ENCODE results near the gene SPARC.
"Not testable (repeated sequence)": the region's sequence is repeated elsewhere in the genome, so short reads cannot be mapped to it uniquely, and the experiment has no call there.

SPARC gene, protein sequence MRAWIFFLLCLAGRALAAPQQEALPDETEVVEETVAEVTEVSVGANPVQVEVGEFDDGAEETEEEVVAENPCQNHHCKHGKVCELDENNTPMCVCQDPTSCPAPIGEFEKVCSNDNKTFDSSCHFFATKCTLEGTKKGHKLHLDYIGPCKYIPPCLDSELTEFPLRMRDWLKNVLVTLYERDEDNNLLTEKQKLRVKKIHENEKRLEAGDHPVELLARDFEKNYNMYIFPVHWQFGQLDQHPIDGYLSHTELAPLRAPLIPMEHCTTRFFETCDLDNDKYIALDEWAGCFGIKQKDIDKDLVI

DNA sequence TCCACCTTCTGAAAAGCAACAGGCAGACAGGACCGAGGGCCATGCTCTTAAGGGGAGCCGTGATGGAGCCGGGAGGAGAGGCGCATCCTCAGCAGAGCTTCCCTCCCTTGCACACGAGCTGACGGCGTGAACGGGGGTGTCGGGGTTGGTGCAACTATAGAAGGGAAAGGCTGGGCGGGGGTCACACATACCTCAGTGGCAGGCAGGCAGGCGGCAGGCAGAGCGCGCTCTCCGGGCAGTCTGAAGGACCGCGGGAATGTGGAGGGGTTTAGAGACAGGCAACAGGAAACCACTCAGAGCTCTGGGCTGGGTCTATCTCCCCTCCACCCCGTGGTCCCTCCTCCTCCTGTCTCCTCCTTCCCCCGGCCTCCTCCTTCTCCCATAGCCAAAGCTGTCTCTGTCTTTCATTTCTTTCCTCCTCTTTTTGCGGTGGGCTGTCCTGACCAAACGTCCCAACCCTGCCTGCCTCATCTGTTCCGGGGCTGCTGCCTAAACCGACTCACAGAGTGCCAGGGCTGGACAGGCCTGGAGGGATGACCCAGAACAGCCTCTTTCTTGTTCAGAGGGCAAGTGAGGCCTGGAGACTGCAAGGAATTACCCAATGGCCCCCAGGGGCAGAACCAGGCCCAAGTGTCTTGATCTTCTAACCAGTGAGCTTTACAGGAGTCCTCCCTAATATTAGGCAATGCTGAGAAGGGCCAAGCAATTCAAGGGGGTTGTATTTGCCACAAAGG lies at the start of gene SPARC:
Gene SPARC (minus strand): TSS at position 242 of the 734 bp plus-strand sequence. CDS start 10,727 bp downstream, outside the sequence.
- DNase-seq (ENCODE audit: low read depth), result no peak

DNA sequence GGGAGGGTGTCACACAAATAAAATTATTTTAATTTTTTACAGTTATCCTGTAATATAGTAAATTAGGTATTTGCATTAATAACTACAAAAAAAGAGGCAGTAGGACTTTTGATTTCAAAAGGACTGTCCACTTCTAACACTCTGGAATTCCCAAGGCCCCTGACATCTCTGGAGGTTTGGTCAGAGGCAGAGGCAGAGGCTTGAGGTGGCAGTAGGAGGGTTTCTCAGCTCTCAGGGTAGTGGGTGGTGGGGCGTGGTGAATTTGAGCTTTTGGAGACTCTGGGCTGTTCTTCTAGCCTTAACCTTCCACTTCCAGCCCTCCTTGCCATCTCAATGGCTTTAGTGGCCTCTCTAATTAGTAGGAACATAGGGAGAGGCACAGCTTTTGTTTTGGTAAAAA lies 48.9 kb upstream of the SPARC start:
- DNase-seq (ENCODE audit: low read depth), result no peak

DNA sequence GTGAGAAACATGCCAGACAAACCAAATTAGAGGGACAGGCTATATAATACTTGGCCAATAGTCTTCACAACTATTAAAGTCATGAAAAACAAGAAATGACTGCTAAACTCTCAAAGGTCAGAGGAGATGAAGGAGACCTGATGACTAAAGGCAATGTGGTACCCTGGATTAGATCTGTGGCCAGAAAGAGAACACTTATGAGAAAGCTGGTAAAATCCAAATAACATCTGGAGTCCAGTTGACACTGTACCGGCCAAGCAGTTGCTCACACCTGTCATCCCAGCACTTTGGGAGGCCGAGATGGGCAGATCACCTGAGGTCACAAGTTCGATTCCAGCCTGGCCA lies 47.3 kb upstream of the SPARC start:
- no peak for DNase-seq (ENCODE audit: low read depth)

DNA sequence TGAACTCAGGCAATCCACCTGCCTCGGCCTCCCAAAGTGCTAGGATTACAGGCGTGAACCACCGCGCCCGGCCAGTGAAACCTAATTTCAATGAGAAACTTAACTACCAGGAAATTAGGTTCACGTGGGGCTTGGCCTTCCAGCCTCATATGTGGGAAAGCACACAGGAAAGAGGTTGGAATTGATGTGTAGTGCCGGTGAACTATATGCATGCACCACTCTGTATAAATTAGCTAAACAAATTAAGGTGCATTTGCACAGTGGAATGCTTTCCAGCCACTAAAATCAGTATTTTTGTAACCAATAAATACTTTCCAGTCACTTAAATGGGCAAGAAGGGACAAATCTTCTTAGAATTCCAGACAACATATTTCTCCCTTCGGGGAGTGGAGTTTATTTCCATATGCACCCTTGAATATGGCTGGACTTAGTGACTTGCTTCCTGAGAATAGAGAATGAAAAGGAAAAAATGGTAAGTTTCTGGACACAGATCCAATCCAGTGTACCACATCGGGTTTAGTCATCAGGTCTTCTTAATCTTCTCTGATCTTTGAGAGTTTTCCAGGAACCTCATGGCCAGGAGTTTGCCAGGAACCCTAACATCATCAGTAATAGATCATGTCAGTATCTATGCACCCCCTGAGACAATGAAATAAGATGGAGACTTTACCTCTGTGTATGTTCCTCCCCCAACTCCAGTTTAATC lies 46.8 kb upstream of the SPARC start:
- DNase-seq (ENCODE audit: low read depth), result no peak

DNA sequence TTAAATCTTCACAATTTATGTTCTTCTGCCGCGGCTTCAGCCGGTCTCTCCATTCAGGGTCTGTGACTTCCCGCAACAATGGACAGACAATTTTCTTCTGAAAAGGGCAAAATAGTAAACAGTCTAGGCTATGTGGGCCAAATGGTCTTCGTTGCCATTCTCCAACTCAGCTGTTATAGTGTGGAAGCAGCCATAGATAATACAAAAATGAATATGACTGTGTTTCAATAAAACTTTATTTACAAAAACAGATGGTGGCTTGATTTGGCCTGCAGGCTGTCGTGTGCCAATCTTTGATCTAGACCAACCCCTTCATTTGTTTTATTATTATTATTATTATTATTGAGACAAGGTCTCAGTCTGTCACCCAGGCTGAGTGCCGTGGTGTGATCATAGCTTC lies 43.7 kb upstream of the SPARC start:
- no peak for DNase-seq (ENCODE audit: low read depth)

DNA sequence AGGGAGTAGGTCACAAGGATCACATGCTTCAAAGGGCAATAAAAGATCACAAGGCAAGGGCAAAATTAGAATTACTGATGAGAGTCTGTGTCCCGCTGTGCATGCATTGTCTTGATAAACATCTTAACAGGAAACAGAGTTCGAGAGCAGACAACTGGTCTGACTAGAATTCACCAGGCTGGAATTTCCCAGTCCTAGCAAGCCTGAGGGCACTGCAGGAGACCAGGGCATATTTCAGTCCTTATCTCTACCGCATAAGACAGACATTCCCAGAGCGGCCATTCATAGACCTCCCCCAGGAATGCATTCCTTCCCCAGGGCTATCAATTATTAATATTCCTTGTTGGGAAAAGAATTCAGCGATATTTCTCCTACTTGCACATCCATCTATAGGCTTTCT lies 42.9 kb upstream of the SPARC start:
- not testable (repeated sequence) for DNase-seq (ENCODE audit: low read depth)

DNA sequence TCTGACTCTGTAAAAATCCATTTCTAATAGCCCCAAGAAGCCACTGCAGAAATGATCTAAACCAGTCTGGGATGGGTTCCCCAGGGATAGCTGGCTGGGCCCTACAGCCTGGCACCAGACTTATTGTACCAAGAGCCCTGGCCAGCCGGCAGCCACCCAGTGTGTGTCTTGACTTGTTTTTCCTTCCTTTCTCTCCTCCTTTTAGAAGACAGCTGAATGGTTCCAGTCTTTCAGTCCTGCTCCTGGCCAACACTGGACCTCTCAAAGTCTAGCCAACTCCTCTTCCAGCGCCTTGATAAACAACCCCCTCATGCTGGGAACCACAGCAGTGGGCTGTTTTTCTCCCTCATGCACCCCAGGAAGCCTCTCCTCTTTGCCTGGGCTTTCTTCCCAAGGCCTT lies 37.6 kb upstream of the SPARC start:
- DNase-seq (ENCODE audit: low read depth), result no peak

DNA sequence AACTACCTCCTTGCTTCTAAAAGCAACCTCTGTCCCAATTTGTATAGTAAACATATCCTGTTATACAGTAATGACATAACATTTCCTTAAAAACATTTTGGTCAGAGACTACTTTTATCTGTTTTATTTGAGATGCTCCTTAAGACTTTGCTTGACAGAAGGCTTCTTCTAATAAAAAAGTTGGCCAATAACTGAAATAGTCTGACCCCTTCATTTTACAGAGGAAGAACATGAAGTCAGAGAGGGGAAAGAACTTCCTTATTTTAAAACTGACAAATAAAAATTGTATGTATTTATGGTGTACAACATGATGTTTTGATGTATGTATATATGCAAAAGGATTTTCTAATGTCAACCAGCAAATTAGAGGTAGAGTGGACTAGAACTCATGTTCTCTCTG lies 35.8 kb upstream of the SPARC start:
- DNase-seq (ENCODE audit: low read depth), result no peak

DNA sequence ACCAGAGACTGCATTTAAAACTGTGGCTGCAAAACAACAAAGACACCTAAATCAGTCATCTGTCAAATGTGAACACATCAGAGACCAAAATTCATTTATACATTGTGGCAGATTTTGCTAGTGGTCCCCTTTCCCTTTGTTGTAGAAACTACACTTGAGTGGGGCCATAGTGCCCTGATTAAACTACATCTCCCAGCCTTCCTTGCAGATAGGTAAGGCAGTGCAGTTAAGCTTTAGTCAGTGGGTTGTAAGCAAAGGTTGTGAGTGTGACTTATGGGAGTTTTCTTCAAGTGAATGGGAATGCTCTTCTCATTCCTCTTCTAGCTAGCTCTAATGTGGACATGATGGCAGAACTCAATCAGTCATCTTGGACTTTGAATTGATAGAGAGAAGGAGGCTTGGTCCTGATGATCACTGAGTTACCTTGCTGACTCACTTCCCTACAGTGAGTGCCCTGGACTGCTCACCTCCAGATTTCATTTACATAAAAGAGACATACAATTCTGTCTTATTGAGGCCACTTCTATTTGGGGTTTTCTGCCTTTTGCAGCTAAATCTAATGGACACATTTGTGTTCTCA lies 35.2 kb upstream of the SPARC start:
- no peak for DNase-seq (ENCODE audit: low read depth)

DNA sequence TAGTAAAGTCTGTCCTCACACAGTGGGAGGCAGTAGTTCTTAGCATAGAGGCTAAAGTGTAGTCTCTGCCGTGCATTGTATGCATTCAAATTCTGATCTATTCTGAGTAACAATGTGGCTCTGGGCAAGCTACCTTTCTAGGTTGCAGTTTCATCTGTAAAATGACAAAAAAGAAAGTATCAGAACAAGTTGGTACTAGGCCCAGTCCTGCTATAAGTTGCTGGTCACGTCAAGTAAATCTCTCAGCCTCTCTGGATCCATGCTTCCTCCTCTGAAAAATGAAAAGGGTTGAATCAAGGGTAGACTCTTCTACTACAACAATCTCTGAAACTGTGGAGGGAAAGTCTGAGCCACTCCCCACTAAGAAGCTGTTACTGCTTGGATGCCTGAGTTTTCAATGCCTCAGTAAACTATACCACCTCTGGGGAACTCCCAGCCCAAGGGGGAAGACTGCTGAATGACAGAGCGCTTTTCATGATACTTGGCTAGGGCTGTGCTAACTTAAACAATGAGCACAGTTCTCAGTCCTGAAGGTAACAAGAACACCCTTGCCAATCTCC lies 34.5 kb upstream of the SPARC start:
- no peak for DNase-seq (ENCODE audit: low read depth)

DNA sequence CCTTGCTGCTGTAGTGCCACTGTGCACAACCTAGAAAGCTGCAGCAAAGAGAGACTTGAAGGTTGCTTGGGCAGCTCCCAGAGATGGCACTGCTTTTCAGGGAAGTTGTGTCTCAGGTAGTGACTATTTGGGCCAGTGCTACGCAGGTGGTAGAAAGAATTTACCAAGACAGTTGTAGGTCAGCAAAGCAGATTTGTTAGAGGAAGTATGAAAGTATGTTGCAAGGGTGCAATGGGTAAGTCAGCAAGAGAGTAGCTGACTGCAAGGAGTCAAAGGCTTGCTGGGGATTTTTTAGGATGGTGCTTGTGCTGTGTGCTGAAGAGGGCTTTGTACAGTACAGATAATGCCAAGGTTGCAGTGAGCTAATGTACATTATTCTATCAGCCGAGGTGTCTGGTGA lies 33.5 kb upstream of the SPARC start:
- no peak for DNase-seq (ENCODE audit: low read depth)

DNA sequence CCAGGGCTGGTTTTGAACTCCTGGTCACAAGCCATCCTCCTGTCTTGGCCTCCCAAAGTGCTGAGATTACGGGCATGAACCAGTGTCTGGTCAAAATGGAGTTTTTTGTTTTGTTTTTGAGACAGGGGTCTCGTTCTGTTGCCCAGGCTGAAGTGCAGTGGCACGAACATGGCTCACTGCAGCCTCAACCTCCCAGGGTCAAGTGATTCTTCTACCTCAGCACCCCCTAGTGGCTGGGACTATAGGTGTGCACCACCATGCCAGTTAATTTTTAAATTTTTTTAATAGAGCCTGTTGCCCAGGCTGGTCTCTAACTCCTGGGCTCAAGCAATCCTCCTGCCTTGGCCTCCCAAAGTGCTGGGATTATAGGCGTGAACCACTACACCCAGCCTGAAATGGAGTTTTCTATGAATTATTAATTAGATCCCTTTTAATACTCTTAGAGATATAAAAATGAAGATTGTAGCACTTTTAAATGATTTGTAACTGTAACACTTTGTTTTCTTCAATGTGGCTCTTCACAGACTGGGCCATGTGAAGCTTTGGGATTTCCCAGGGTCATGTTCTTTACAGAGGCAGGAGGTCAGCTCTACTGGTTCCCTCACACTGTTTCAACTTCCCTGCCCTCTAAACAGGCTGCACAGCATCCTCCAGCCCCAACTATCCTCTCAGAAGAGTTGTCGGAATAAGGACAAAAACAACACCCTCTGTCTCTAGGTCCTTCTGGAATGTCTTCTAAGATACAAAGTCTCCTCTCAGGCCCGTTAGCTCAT lies 32.7 kb upstream of the SPARC start:
- no peak for DNase-seq (ENCODE audit: low read depth)

DNA sequence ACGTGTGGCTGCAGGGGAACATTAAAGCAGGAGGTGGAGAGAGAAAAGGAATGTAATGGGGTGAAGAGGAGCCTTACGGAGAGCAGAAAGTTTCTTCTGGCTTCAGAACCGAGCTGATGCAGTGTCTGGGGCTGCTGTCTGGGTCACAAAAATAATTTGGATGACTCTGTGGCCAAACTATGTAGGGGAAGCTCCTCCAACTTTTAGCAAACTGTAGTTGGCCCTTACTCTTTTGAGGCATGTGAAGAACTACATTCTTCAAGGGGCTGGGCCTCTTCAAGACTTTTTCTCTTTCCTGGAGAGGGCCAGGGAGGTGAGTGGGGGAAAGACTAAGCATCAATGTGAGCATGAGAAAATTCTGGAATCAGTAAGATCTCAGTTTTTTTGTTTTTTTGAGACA lies 31.9 kb upstream of the SPARC start:
- no peak for DNase-seq (ENCODE audit: low read depth)

DNA sequence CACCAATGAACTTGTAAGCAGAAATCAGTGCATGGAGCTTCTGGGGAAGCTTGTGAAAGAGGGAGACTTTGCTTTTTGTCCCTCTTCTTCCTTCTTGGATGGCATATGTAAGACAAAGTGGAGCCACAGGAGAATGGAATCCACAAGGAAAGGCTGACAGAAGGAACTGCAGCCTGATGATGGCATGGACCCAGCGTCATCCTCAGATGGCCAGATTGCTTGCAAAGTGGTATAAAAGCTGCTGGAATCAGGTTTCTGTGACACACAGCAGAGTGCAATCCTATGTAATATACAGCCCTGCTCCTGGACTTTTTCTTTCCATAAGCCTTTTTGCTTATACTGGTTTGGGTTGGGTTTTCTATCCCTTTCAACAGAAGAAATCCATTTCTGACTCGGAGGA lies 31.4 kb upstream of the SPARC start:
- no peak for DNase-seq (ENCODE audit: low read depth)

DNA sequence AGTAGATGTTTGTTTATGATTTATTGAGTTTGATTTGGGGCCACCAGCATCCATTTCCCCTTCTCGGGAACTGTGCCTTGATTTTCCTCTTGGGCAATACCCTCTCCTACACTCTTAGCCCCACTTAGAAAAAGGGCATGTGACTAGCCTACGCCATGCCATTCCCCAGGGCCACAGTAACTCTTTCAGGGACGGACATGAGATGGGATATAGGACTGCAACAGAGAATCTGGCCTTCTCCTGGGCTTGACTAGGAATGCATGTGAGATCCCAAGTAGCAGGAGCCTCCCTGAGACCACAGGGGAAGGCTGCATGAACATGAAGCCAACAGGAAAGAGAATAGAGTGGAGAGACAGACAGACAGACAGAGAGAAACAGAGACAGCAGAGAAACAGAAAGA lies 30.7 kb upstream of the SPARC start:
- no peak for DNase-seq (ENCODE audit: low read depth)

DNA sequence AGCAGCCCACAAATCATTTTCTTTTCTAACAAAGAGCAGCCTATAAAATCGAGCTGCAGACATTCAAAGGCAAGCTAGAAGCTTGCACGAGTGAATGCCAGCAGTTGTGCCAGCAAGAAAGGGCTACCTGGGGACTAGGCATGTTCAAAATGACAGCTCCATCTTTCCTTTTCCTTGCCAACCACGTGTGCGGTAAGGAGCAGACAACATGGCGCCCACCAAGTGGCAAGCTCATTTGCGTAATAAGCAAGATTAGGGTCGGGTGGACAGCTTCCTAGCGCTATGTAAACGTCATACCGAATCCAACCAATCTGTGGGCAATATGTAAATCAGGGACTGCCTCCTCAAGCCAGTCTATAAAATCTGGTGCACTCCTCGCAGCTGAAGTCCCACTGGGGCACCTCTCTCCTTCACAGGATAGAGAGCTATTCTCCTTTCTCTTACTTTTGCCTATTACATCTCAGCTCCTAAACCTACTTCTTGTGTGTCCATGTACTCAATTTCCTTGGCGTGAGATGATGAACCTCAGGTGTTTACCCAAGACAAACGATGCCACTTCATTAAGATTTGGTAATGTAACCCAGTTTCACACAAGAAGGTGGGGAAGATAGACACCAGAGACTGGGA lies 22.5 kb upstream of the SPARC start:
- DNase-seq (ENCODE audit: low read depth), result no peak

DNA sequence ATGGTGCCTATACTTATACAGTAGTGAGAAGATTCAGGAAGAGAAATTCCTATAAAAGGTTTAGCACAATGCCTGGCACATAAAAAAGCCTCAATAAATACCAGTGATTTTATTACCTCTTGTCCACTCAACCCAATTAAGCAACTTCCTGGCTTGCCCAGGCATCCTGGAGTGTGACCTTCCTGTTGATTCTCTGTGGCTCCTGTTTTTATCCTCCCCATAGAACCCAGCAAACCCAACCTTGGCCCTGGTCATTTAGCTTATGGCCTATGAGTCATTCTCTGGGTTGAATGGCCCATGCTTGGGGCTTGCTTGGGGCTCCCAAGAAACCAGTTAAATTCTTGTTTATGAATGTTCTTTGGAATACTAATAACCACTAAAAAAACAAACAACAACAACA lies 21.4 kb upstream of the SPARC start:
- DNase-seq (ENCODE audit: low read depth), result no peak

DNA sequence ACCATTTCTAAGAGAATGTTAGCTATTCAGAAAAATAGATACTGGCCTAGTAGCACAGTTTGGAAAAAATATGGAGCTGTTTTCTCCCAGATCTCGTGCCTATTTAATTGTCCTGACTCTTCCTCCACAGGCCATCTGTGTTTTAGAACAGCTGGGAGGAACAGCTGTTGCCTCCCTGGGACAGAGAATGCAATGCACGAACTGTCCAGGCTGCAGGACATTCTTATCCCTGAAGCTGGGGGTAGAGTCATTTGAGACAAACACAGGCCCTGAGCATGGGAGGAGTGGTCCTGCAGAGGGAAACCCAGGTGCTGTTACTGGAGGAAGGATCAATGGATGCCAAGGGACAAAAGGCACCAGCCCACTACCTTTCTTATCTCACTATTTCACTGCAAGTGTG lies 20.9 kb upstream of the SPARC start:
- no peak for DNase-seq (ENCODE audit: low read depth)

DNA sequence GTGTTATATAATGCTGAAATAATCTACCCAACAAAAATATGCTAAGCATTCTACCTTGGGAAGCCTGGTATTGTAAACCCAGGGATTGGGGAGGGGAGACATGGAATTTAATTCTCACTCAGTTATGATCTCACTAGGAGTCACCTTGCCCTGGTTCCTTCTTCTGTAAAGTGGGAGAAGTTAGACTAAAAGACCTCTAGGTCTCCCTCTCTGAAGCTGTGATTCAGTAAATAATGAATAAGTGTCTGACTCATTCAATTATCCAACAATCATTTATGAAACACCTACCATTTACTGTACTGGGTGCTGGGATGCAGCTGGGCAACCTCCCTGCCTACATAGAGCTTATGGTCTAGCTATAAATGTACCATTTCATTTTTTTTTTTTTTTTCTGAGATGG lies 20.2 kb upstream of the SPARC start:
- no peak for DNase-seq (ENCODE audit: low read depth)

DNA sequence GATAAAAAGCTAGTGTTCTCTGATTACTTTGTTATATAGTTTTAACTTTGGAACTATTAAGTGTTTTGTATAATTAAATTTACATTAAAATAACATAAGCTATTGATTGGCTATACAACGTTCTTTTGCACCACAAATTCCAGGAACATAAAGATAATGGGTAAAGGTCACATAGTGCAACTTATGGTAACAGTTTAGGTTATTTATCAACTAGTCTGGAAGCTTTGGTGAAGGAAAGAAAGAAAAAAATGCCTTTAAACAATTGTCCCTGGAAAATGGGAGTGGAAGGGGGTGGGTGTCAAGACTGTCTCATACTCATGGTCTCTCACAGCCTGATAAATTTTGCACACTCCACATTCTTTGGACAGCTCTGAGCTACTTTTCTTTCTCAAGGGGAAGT lies 17.1 kb upstream of the SPARC start:
- DNase-seq (ENCODE audit: low read depth), result no peak

DNA sequence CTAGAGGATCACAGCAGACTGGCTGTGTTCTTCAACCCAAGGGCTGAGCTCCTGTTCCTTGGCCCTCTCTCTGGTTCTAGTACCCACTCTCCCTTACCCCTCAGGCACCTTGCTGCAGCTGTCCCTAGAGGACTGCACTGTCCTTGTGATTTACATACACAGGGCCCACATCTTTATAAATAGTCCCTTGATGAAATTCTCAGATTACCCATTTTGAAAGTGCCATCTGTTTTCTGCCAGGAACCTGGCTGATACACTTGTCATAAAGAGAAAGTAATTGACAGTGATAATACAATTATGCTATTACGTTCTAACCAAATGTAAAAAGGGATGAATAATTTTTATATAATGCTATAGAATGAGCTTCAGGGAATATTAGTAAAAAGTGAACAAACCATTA lies 16.5 kb upstream of the SPARC start:
- DNase-seq (ENCODE audit: low read depth), result no peak
